Ishikawa (cell line): ENCODE results near the gene PEA15.

ENCODE experiments used
- EGR1 ChIP-seq: IDR thresholded peaks from 2 replicates; pipeline ENCODE4 v1.6.1; 2012
- EP300 ChIP-seq: IDR thresholded peaks from 2 replicates; pipeline ENCODE4 v1.6.1; 2012; ENCODE audit warnings: borderline replicate concordance
- MAX ChIP-seq: IDR thresholded peaks from 2 replicates; pipeline ENCODE4 v1.6.1; 2012
- NFIC ChIP-seq: IDR thresholded peaks from 2 replicates; pipeline ENCODE4 v1.6.1; 2012
- RAD21 ChIP-seq: IDR thresholded peaks from 2 replicates; pipeline ENCODE4 v1.6.1; 2012; ENCODE audit warnings: low read depth
- REST ChIP-seq: IDR thresholded peaks from 2 replicates; pipeline ENCODE4 v1.6.1; 2012; ENCODE audit warnings: low read depth, mild to moderate bottlenecking
- TAF1 ChIP-seq: IDR thresholded peaks from 2 replicates; pipeline ENCODE4 v1.6.1; 2012; ENCODE audit warnings: low read depth, mild to moderate bottlenecking
- TCF12 ChIP-seq: IDR thresholded peaks from 2 replicates; pipeline ENCODE4 v1.6.1; 2012; ENCODE audit warnings: low read depth

DNA sequence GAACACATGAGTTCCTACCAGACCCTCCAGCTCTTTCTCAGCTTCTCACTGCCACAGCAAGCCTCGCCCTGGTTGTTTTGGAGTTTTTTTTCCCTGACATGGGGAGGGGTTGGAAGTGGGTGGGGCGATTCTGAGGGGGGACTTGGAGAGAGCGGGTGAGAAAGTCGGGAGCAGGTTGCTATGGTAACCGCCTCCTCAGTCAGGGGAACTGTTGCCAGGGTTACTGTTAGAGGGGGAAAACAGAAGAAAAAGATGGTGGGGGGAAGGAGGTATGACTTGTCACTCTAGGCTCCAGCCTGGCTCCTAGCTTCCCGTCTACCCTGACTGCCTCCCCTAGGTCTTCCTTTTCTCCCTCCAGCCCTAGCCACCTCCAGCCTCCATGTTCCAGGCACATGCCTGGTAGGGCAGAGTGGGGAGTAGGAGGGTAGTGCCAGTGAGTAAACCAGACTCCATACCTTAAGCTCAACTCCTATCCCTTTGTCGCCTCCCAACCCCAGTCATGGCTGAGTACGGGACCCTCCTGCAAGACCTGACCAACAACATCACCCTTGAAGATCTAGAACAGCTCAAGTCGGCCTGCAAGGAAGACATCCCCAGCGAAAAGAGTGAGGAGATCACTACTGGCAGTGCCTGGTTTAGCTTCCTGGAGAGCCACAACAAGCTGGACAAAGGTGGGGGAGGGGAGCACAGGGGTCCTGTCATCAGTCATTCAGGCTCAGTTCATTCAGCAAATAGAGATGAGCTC, 6.0 kb downstream of the PEA15 start:
- TF ChIP-seq EP300 (no peak), MAX (no peak), EGR1 (no peak), TCF12 (no peak), TAF1 (no peak), REST (no peak), RAD21 (no peak), NFIC (no peak)
